Hematopoietic multipotent progenitor cell treated with erythropoietin and hydrocortisone succinate and interleukin-3 and kit ligand, for 6 days (in vitro differentiated cells): ENCODE measurements around the gene HECTD1.
"Not testable (repeated sequence)": the region's sequence is repeated elsewhere in the genome, so short reads cannot be mapped to it uniquely, and the experiment has no call there.

Experiments used
- DNase-seq: peaks from one replicate; pipeline ENCODE4 v3.0.0-alpha.2; 2015

HECTD1 gene

DNA sequence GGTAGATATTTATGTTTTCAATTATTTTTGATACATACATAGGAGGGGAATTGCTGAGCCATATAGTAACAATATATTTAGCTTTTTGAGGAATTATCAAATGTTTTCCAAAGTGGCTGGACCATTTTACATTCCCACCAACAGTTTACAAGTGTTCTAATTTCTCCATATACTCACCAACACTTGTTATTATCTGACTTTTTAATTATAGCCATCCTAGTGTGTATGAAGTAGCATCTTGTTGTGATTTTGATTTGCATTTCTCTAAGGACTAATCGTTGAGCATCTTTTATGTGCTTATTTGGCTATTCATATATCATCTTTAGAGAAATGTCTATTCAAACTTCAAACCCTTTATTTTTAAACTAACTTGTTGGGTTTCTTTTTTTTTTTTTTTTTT, 17.2 kb upstream of the HECTD1 start:
- no peak for DNase-seq

DNA sequence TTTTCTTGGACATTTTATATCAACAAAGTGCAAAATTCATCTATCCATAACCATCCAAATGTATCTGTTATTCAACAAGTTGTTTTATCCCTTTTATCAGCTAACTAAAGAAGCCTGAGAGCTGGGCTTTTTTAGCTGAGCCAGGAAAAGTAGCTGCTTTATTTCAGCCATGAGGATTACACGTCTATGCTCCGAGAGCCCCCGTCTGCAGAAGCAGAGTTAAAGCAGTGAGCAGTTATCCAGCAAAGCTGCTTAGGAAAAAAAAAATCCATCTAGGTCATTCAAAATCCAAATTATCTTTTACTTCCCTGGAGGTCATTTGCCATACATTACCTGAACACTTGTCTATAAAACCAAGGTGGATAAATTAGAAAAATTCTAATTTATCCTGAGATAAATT, 15.7 kb upstream of the HECTD1 start:
- DNase-seq: no peak

DNA sequence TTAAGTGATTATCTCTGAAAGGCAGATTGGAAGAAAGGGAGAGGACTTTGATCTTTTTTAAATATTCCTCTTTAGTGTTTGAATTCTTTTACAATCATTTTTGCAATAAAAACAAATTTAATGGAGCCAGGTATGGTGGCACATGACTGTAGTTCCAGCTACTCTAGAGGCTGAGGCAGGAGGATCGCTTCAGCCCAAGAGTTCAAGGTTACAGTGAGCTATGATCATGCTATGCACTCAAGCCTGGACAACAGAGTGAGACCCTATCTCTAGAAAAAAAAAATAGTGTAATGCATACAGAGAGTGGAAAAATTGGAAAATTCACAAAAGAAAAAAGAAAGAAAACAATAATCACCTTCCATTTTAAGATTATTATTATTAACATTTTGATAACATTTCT, 15.2 kb upstream of the HECTD1 start:
- DNase-seq: no peak

DNA sequence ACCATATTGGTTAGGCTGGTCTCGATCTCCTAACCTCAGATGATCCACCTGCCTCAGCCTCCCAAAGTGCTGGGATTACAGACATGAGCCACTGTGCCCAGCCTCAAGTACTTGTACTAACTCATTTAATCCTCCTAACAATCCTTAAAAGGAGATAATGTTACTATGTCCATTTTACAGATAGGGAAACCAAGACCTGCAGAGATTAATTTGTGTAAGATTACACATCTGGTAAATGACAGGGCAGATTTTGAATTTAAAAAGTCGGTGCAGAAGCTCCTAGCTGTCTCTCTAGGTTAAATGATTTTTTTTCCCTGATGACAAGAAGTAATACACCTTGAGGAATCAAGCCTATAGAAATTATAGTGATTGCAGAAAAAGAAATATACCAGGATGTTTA, 13.7 kb upstream of the HECTD1 start:
- no peak for DNase-seq

DNA sequence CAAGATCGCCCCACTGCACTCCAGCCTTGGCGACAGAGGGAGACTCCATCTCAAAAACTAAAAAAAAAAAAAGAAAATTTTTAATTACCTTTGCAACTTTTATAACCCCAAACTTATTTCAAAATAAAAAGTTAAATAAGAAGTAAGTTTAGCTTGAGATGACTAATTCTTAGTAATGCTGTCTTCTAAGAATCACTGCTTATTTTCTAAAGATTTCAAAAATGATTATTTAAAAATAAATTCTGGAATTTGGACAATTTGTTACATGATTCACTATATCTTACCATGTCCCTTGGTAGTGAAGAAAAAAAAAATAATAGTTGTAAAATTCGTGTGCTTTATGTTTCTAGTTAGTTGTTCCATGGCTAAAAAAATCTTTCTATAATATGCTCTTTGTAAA, 11.6 kb upstream of the HECTD1 start:
- no peak for DNase-seq

DNA sequence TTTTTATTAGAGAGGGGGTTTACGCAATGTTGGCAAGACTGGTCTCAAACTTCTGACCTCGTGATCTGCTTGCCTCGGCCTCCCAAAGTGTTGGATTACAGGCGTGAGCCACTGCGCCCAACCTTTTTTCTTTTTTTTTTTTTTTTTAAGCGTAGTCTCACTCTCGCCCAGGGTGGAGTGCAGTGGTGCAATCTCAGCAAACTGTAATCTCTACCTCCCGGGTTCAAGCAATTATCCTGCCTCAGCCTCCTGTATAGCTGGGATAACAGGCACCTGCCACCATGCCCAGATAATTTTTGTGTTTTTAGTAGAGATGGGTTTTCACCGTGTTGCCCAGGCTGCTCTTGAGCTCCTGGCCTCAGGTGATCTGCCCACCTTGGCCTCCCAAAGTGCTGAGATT, 8.8 kb upstream of the HECTD1 start:
- no peak for DNase-seq

DNA sequence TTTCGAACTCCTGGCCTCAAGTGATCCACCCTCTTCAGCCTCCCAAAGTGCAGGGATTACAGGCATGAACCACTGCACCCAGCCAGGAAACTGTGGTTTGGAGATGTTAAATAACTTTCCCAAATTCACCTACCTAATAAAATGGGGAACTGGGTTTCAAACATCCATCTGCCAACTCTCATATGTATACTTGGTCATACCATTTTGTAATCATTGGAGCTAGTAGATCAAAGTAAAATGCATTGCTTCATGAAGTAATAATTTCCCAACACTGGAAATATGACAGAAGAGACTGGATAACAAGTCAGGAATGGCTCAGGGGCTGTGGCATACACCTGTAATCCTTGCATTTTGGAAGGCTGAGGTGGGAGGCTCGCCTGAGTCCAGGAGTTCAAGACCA, 5.3 kb upstream of the HECTD1 start:
- no peak for DNase-seq

DNA sequence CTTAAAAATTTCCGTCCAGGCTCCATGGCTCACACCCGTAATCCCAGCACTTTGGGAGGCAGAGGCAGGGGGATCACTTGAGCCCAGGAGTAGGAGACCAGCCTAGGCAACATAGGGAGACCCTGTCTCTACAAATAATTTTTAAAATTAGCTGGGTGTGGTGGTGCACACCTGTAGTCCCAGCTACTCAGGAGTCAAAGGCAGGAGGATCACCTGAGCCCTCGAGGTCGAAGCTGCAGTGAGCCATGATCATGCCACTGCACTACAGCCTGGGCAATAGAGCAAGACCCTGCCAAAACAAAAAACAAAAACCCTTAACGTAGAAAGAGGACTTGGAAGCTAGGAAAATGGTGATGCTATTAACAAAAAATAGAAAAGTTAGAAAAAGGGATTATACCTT, 2.0 kb upstream of the HECTD1 start:
- no peak for DNase-seq

DNA sequence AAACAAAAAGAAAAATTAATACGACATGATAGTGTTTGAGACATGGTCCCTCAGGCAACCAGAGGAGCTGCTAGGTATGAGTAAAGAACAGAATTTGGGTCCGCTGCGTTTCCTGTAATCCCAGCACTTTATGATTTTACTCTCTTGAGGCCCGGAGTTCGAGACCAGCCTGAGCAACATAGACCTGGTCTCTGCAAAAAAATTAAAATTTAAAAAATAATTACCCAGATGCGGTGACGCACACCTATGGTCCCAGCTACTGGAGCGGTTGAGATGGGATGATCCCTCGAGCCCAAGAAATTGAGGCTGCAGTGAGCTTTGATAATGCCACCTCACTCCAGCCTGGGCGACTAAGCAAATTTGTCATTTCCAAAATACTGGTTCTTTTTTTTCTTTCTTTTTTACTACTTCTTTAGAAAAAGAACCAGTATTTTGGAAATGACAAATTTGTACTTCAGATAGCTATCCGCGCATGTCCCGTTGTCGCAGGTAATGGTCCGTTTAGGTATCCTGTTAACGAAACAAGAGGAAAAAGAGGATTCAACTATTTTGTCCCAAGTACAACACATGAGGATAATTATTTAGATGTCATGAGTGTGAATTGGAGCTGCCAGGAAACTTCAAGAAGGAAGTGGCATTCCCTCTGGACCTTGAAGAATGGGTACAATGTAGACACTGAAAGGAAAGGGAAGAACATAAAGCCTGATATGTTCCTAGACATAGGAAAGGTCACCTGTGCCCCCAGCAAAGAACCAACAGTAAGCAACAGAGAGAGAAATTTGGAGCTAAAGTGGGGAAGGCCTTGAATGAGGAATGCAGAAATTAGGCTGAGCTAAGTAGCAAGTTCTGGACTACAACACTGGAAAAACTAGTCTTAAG, 1.2 kb upstream of the HECTD1 start:
- no peak for DNase-seq

DNA sequence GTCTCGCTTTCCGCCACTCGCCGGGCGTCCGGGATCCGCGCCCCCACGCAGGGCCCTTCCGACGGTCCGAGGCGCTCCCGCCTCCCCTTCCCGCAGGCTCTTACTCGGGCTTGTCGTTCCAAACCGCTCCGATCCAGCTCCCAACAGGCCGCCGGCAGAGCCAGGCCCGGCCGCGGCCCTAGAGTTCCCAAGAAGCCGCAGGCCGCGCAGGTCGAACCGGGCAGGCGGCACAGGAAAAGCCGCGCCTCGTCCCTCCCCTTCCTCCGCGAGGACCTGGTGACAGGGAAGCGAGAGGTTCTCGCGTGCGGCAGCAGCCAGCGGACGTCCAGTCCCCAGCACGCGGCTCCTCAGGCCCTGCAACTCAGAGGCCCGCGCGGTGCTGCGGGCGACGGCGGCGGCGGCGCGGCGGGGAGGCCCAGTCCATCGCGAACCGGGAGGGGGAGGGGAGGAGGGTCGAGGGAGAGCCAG, 272 bp downstream of the HECTD1 start:
- DNase-seq: no peak

DNA sequence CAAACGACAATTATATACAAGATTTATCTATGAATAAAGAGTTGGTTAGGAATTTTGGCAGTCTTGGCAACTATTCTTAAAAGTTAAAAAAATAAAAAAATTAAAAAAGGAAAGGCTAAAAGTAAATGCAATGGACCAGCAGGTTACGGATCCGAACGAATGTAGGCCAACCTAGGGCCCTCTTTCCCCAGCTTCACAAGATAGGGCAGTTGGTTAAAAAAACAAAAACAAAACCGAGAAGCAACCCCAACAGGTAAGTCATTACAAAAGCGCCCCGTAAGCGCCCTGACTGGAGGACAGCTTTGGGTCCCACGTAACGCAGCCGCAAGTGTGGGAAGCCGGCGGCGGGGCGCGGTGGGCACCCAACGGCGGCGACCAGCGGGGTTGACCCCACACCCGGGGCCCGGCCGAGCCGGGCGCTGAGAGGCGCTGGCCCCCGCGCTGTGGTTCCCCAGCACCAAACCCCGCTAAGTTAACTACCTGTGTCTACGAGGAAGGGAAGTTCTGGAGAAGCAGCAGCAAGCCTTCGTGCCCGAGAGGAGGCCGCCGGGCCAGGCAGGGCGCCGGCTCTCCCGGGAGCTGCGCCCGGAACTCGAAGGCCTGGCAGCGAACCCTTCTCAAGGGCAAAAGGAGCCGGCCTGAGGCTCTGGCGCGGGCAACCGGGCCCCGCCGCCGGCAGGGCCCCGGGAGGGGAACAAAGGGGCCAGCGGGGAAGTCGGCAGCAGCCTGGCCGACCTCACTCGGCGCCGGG, 882 bp downstream of the HECTD1 start:
- peak; percentile 55 for DNase-seq

DNA sequence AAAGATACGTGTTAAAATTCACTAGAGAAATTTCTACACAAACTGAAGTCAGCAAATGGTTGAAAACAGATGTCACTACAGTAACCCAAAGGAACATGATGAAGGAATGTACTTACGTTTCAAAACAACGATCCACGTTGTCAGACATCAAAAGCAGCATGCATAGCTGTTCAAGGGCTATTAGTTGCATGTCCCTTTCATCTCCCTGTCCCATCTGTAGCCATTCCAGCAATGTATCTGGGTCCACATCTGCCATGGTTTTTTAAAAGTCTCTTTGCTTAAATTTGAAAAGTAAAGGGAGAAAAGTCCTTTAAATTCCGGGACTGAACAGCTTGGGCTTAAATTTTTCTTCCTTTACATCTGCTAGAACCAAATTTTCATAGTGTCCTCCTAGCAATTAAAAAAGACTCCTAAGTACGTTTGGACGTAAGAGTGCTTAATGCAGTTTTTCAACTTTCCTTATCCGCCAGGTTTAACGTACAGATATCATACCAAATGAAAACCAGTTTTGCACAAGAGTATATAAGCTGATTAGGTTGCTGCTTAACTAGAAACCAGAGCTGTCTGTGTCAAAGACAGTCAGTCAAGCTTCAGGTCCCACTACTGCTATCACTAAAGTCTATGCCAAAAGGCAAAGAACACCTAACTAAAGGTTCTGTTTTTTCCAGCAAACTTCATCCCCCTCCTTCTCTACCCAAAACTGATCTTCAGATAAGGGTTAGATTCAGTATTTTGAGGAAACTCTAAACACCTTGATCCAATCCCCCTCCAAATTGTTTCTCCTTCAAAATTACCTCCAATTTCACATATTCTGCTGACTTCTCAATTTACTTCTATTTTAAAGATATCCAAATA, 1.7 kb downstream of the HECTD1 start:
- peak; percentile 76 for DNase-seq

DNA sequence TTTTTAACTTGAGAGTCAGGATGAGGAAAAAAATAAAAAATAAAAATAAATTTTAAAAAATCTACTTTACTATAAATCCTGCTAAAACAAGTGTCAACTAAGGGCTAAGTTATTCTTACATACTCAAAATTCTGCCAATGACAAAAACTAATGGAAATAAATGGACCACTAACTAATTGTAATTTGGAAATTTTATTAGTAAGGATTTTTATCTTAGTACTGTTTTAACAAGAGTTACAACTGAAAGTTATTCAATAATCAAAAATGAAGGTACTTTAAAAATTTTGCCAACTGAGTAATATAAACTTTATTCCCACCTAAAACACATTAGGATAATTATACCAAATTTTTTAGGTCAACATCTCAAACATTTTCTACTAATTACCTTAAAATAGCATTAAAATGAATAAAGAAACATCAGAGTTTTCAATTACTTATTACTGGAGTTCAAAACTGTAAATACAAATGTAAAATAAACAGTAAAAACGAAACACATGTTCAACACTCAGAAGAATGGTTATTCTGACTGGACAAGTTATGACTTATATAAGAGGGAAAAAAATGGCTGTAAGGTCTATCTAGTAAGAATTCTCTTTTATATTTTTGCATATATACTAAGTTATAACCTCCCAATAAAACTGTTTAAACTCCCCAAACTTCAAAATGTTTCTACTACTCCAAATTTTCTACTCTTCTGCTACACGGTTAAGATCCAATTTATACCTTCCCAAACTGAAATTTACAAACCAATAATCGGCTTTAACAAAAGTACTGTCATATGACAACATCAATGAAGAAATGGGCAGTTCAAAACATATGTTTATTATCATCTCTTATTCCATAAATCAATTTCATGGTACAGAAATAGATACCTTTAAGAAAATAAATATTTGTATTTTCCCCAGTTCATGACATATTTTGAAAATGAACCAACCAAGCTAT, 2.7 kb downstream of the HECTD1 start:
- no peak for DNase-seq

DNA sequence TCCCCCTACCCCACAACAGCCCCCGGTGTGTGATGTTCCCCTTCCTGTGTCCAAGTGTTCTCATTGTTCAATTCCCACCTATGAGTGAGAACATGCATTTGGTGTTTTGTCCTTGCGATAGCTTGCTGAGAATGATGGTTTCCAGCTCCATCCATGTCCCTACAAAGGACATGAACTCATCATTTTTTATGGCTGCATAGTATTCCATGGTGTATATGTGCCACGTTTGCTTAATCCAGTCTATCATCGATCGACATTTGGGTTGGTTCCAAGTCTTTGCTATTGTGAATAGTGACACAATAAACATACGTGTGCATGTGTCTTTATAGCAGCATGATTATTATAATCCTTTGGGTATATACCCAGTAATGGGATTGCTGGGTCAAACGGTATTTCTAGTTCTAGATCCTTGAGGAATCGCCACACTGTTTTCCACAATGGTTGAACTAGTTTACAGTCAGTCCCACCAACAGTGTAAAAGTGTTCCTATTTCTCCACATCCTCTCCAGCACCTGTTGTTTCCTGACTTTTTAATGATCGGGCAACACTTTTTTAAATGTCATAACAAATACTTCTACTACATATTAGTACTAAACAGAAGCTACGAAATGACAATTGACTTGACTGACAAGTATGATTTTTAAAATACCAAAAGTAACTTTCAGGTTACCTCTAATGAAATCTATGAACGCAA, 3.5 kb downstream of the HECTD1 start:
- not testable (repeated sequence) for DNase-seq

DNA sequence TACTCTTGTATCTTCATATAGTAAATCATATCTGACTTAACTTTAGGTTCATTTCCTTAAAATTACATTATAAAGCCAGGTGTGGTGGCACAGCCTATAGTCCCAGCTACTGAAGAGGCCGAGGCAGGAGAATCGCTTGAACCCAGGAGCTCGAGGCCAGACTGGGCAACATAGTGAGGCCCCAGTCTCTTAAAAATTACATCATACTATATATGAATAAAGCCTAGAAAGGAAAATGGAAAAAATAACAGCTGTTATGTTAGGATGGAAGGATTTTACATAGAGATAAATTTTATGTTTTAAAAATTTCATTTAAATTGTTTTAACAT, 4.2 kb downstream of the HECTD1 start:
- no peak for DNase-seq

DNA sequence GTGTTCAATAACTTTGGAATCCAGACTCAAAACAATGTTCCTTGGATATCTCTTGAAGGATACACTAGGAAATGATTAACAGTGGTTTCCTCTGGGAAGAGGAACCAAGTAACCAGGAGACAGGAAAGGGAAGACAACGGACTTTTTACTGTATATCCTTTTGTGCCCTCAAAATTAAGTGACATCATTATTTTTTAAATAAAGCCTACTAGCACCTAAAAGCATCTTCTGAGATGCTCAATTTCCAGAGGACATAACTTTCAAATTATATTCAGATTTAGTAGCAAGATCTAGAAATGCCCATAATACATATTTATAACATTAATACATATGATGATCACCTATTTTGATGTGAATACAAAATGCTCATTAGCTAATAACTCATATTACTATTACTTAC, 6.5 kb downstream of the HECTD1 start:
- DNase-seq: no peak

DNA sequence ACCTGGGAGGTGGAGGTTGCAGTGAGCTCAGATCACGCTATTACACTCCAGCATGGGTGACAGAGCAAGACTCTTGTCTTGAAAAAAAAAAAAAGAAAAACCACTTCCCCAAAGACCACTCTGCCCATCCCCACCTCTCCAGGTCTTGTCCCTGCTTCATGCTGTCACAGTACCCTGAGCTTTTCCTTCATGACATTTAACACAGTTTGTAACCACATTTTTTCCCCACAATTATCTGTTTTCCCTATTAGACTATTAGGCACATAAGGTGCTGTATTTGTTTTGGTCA, 6.9 kb downstream of the HECTD1 start:
- no peak for DNase-seq

DNA sequence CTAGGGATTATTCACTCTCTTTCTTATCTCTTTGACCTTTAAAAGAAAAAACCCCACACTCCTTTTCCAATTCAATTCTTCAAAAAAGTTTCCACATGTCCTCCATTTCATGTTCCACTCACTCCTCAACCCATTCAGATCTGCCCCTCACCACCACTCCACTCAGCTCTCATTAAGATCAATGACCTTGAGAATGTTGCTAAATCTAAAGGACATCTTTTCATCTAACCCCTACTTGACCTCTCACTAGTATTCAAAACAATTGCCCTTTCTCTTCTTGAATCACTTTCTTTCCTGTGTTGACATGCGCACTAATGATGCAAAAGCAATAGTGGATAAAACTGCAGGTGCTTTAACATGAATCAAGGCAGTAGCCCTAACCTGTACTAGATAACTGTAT, 9.9 kb downstream of the HECTD1 start:
- no peak for DNase-seq

DNA sequence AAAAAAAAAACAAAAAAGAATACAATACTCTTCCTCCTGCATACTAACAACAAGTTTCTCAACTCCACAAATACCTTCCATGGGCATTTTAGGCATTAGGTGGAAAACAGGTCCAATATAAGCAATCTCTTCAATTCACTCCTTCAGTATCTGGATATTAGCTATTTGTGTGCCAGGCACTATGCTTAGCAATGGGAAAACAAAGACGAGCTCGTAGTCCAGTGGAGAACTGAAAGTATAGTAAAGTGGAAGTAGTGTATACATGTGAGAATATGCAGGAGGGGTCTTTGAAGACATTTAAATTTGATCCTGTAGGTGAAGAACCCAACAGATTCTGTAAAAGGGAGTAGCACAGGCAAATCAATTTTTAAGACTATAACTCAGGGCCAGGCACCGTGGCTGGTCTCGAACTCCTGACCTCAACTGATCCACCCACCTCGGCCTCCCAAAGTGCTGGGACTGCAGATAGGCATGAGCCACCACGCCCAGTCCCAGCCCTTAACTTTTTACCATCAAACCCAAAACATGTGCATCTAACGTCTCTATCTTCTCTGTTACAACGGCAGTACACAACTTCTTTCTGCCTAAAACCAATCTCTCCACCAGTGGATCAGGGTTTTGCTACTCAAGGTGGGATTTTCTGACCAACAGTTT, 10.6 kb downstream of the HECTD1 start:
- DNase-seq: peak; percentile 74

DNA sequence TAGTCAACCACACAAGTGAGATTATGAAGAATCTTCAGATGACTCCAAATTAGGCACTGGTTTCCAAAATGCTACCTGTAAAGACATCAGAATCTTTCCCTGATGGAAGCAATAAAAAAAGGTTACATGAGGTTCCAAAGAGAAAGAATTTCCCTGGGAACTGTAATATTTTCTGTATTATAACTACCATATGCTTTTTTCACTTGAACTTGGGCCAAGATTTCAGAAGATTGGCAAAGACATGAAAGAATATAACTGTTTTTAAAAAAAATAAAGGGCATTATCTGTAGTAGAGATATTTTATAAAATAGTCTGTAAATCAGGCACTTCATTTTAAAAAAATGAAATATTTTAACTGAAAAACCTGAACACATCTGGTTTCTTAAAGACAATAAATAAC, 12.9 kb downstream of the HECTD1 start:
- DNase-seq: no peak

DNA sequence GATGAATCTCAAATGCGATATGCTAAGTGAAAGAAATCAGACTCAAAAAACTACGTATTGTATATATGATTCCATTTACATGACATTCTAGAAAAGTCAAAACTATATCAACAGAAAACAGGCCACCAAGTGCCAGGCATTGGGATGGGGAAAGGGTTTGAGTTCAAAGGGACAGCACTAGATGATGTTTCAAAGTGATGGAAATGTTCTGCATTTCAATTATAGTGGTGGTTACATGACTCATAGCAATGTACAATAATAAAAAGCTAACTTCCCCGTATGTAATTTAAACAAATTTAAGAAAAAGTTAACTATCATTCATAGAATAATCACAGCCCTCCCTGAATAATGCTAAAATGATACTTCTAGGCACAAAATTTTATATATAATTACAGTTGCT, 13.5 kb downstream of the HECTD1 start:
- DNase-seq: no peak
